NB4 (cell line): ENCODE data around the gene BZW2.

Experiments used
- DNase-seq: peaks from one replicate; pipeline ENCODE4 v3.0.0; 2010; ENCODE audit warnings: low read depth
- H3K4me3 ChIP-seq: one replicate; pipeline ENCODE4 v1.5.1; 2011; ENCODE audit warnings: mild to moderate bottlenecking, low read depth, low read length, moderate library complexity
- MYC ChIP-seq: IDR thresholded peaks from 2 replicates; pipeline ENCODE4 v1.6.1; 2011; ENCODE audit warnings: low read depth, low read length
- POLR2A ChIP-seq: IDR thresholded peaks from 2 replicates; pipeline ENCODE4 v1.6.1; 2011; ENCODE audit warnings: mild to moderate bottlenecking; ENCODE audit not compliant: insufficient read length; ENCODE audit errors: extremely low read depth
- TF ChIP-seq, protein P1 (sequence below): IDR thresholded peaks from one replicate; pipeline ENCODE4 v1.5.1; 2012; ENCODE audit warnings: low read depth, low read length
- TF ChIP-seq, protein P2 (sequence below): IDR thresholded peaks from 2 replicates; pipeline ENCODE4 v1.6.1; 2011; ENCODE audit warnings: low read depth, low read length

BZW2 gene

DNA sequence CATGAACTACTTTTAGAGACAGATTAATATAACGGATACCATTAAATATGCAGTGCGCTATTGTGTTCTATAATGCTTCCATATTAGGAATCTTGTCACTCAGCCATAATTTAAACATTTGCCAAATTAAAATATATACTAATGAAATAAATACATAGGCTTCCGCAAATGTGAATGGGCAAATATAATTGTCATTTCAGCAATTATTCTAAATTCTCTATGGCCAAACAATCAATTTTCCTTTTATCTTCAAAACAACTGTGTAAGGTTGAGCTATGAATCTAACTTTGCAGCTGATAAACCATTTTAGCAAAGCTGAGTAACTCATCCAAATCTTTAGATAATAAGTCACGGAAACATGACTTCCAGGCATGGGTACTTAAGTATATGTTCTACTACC, 86.8 kb downstream of the BZW2 start:
- TF ChIP-seq, protein P1, sequence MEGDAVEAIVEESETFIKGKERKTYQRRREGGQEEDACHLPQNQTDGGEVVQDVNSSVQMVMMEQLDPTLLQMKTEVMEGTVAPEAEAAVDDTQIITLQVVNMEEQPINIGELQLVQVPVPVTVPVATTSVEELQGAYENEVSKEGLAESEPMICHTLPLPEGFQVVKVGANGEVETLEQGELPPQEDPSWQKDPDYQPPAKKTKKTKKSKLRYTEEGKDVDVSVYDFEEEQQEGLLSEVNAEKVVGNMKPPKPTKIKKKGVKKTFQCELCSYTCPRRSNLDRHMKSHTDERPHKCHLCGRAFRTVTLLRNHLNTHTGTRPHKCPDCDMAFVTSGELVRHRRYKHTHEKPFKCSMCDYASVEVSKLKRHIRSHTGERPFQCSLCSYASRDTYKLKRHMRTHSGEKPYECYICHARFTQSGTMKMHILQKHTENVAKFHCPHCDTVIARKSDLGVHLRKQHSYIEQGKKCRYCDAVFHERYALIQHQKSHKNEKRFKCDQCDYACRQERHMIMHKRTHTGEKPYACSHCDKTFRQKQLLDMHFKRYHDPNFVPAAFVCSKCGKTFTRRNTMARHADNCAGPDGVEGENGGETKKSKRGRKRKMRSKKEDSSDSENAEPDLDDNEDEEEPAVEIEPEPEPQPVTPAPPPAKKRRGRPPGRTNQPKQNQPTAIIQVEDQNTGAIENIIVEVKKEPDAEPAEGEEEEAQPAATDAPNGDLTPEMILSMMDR, result no peak
- TF ChIP-seq MYC (no peak), POLR2A (no peak)
- TF ChIP-seq, protein P2, sequence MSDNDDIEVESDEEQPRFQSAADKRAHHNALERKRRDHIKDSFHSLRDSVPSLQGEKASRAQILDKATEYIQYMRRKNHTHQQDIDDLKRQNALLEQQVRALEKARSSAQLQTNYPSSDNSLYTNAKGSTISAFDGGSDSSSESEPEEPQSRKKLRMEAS, result no peak
- no peak for DNase-seq
- H3K4me3 ChIP-seq, result no peak overlapping the region

DNA sequence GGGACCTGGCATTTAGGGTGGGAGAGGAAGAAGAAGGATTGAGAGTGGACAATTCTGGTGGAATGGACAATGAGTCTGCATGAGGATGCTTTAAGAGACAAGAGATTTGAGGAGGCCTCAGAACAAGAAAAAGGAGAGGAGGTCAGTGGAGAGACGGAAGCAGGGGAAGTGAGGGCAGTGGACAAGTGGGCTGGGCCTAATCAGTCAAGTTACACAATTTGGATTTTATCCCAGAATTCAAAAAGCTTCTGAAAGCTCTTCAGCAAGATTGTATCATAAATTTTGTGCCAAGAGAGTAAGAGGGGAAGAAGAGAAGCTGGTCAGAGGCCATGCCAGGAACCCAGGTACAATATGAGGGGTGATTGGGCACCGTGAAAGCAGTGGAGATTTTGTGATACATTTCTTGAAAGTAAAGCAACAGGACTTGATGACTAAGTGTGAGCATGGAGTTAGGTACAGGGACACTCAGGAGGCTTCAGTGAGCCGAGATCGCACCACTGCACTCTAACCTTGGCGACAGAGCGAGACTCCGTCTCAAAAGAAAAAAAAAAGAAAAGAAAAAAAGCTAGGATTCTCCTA, 88.3 kb downstream of the BZW2 start:
- no peak overlapping the region for H3K4me3 ChIP-seq
- TF ChIP-seq, protein P1, result no peak
- TF ChIP-seq, protein P2, result no peak
- TF ChIP-seq MYC (no peak), POLR2A (no peak)

DNA sequence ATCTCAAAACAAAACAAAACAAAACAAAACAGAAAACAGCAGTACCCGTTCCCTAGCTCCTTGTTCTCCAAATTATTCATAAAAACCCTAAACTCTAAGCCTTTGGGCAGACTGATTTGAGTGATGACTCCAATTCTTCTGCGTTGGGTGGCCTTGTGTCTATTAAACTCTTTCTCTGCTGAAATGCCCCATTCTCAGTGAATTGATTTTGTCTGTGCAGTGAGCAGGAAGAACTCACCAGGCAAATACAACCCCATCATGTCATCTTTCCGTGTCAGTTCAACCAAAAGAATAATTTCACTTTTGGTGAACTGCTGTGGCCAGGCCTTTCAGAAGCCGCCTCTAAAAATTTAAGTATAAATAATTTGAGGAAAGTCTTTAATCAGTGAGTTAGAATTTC, 89.0 kb downstream of the BZW2 start:
- TF ChIP-seq MYC (no peak), POLR2A (no peak)
- TF ChIP-seq, protein P2, result no peak
- TF ChIP-seq, protein P1, result no peak
- no peak overlapping the region for H3K4me3 ChIP-seq
- no peak for DNase-seq

More for the DNA sequence above, 88.3 kb downstream of the BZW2 start:
- no peak for DNase-seq

DNA sequence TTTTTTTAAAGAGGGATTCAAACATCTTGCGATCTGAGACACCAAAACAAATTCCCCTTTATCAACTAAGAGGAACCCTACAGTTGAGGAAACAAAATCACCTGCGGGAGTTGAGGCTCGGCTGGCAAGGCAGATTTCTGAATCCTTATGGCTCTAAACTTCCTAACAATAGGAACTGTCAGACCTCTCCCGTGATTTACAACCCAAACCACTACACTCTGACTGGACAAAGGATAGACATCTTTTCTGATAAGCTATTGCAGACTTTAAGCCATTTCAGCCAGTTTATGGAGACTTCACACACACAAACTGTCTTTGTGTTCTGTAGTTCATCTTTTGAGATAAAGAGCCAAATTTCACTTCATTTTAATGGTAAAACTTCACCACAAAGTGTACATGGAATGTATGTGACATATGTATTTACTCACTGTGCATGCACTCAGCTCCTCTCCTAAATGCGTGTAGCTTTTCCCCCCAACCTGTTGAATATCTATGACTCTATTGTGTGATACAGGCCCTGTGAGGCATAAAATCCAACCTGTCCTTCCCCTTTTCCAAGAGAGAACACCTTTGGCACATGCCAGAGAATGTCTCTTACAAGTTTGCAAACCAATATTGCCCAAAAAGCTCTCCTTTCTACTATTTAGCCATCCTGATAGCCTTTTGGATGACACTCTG, 92.2 kb downstream of the BZW2 start:
- TF ChIP-seq MYC (no peak), POLR2A (no peak)
- TF ChIP-seq, protein P2, result no peak
- TF ChIP-seq, protein P1, result no peak
- H3K4me3 ChIP-seq, result no peak overlapping the region
- no peak for DNase-seq

DNA sequence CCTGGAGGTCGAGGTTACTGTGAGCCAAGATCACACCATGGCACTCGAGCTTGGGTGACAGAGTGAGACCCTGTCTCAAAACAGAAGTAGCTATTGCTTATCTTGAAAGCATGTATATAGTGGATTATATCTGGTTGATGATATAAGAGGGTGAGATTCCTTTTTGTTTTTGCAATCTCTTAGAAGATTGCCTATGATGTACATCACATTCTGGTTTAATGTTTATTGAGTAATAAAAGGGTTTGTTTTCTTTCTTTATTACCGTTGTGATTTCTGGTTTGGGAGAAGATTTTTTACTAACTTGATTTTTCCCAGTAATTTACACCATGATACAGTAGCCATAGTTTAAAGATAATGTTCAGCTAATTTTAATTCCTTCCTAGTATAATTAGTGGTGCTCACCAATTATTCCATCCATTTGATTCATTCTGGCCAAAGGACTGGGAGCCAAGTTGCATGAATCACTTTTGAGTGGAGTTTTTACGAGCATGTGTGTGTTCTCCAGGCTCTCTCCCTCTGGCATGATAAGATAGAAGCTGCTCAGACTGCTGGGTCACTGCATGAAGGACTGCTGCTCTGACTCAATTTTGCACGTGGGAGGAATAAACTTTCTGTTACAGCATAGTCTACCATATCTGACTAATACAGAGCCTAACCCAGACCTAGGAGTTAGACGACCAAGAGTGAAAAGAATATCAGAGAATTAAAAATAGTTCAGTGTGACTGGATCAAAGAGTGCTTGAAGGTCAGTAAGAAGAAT, 94.1 kb downstream of the BZW2 start:
- no peak overlapping the region for H3K4me3 ChIP-seq
- TF ChIP-seq POLR2A, result no peak
- TF ChIP-seq MYC, result 0 out of 2 replicates have a peak, but pooled peaks have one; percentile 38
- TF ChIP-seq, protein P2, result peak; percentile 58; the same call in 1 of the 2 replicates
- TF ChIP-seq, protein P1, result no peak
- DNase-seq, result peak; percentile 73
